A204.1 (cell line): ENCODE results near the gene AGPAT1.

Experiments used
- FAIRE-seq: peaks from 2 replicates; lab custom pipeline; 2012; peaks lifted over from hg19 to GRCh38; lab: Jason Lieb, UNC

Gene AGPAT1

DNA sequence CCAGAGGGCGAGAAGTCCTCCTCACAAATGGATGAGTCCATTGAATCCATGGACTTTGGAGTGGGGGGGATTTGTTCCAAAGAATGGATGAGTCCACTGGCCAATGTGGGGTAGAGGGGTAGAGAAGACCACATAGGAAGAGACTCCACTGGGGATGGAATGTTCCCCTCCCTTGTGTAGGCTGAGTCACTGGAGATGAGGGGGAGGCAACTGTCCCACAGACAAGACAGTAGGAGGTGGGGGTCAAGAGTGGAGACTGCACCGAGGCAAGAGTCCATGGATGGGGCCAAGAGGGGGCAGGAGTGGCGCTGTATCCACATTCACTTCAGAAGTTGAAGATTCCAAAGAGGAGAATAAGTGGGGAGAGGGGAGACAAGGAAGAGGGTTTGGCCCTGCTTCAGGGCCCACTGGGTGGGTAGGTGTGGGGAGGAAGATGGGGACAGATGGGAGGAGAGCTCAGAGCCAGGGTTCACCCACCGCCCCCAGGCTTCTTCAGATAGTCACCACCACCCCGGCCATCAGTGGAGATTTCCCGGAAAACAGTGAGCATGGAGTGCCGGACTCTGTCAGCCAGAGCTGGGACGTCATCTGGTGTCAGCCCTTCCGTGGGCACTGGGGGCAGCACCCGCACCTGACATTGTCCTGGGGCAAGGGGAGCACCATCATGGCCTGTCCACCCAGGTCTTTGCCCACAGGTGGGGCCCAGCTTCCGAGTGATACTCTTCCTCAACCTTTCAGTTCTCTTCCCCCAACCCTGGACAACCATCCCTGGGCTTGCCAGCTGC is 6.9 kb downstream of the AGPAT1 start:
- no peak for FAIRE-seq

DNA sequence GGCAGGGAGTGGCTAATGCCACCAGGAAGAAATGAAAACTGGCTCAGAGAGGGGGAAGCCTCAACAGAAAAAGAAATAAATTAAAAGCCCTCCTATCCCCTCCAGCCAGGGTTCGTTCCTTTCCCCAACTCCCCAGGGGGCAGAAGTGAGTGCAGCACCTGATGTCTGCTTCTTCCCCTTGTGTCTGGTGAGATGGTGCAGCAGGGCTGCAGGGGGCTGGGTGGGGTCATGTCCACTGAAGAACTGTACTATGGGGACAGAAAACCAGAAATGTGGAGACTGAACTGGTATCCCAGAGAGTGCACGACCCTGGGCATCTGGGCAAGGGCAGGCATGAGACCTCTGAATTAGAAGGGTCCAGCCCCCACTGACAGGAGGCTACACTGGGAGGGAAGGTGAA is 7.5 kb downstream of the AGPAT1 start:
- no peak for FAIRE-seq

DNA sequence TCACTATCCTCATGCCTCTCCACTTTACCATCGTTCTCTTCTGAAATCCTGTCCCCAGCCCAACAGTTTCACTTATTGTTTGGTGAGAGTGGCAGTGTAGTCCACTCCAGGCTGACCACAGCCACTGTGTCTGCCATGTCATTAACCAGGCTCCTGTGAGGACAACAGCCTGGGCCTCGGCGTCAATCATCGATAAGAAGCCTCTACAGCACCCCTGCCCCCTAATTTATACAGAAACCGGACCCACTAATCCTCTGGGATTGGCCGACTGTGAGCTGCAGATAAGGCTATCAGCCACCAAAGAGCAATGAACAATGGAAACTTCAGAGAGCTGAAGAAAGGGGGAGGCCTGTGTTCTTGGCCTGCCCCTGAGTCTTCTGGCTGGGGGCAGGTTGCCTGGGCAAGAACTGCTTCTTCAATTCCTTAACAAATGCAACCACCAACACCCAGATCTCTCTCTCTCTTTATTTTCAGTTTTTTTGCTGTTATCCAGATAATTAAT is 8.1 kb downstream of the AGPAT1 start:
- FAIRE-seq = no peak

DNA sequence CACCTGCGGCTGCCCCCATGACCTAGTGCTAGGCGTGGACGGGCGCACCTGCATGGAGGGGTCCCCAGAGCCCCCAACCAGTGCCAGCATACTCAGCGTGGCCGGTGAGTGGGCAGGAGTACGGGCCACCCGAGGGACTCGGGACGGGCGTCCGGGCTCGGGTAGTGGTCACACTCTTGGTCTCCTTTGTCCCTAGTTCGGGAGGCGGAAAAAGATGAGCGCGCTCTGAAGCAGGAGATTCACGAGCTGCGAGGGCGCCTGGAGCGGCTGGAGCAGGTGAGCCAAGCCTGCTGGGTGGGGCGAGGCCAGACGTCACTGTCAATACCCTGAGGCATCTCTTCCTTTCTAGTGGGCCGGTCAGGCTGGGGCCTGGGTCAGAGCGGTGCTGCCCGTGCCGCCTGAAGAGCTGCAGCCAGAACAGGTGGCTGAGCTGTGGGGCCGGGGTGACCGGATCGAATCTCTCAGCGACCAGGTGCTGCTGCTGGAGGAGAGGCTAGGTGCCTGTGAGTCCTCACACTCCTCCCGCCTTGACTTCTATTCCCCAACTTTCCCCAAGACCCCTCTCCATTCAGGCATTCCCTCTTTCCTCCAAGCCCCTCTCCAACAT is 8.6 kb downstream of the AGPAT1 start:
- no peak for FAIRE-seq

DNA sequence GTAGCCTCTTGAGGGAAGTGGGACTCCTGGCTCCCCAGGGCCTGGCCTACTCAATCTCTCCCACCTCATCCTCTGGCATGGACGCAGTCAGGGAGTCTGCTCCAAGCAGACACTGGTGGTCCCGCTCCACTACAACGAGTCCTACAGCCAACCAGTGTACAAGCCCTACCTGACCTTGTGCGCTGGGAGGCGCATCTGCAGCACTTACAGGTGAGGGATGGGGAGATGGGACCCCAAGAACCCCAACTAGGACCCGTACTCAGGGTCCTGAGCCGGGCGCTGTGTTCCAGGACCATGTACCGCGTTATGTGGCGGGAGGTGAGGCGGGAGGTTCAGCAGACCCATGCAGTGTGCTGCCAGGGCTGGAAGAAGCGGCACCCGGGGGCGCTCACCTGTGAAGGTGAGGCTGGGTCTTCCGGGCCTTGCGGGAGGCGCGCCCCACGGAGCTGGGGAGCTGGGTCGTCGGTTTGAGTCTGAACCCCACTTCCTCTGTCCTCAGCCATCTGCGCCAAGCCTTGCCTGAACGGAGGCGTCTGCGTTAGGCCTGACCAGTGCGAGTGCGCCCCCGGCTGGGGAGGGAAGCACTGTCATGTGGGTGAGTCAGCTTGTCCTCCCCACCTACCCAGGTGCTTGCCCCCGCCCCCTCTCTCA is 9.3 kb downstream of the AGPAT1 start:
- FAIRE-seq = no peak

DNA sequence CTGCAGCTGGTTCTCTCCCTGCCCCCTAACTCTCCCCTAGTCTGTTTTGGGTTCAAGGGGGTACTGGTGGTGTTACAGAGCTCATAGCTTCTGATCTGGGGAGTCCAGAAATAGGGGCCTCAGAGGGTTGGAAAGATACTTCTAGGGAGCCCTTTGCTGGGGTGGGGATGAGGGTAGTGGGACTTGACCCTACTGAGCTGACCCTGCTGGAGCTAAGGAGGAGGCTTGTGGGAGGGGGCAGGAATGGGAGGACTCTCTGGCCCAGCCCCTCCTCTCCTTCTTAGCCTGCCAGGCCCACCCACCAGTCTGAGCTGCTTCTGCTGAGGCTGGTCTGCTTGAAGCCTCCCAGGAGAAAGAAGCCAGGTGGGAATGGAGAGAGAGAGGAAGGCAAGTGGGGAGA is 11.6 kb downstream of the AGPAT1 start, which contains the start of gene EGFL8:
EGFL8 (plus strand) TSS at position 301 of the 400 bp plus-strand sequence. CDS start 1,571 bp downstream, outside the sequence.
- no peak for FAIRE-seq

DNA sequence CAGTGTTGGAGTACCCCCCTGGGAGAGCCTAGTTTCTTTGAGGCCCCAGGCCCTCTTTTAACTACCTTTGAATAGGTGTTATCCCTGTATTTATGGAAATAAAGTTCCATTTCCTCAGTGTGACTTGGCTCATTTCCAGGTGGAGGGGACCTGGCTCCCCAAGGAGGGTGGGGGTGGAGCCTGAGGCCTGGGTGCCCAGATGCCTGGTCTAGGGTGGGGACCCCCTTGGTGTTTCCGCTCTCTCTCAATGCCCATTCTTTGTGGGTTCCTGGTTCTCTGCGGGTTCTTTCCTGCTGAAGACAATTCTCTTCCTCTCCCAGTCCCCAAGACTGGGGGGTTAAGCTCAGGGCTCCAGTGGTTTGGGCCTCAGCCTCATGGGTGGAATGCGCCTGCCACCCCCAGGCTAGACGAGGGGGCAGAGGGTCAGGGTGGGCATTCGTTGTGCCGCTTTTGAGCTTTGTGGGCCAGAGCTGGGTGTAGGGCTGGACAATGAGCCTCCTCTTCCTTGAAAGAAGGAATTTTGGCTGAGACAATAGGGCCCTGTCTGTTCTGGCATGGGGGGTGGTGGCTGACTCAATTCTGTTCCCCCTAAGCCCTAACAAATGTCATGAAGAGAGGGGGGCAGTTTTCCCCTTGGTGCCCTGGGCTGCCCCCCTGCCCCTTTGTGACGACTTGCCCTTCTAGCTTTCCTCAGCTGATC is 12.2 kb downstream of the AGPAT1 start:
- no peak for FAIRE-seq

DNA sequence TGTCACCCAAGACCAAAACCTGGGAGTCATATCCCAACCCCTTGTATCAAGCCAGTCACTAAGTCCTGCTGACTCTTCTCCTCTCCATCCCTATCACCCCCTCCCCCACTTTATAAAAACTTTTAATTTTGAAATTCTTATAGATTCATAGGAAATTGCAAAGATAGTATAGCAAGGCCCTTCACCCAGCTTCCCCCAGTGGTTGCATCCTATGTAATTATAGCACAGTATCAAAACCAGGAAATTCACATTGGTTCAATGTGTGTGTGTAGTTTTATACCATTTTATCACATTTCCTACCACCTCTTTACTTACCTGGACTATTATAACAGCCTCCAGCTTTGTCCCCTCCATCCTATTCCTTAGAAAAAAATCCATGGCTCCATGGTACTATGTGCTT is 17.8 kb downstream of the AGPAT1 start:
- FAIRE-seq = no peak

DNA sequence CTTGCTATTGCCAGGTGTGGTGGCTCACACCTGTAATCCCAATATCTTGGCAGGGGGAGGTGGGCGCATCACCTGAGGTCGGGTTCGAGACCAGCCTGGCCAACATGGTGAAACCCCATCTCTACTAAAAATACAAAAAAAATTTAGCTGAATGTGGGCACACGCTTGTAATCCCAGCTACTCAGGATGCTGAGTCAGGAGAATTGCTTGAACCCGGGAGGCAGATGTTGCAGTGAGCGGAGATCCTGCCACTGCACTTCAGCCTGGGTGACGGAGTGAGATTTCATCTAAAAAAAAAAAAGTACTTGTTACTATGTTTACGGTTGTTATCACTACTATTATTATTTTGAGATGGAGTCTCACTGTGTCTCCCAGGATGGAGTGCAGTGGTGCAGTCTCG is 19.0 kb downstream of the AGPAT1 start:
- FAIRE-seq = no peak

DNA sequence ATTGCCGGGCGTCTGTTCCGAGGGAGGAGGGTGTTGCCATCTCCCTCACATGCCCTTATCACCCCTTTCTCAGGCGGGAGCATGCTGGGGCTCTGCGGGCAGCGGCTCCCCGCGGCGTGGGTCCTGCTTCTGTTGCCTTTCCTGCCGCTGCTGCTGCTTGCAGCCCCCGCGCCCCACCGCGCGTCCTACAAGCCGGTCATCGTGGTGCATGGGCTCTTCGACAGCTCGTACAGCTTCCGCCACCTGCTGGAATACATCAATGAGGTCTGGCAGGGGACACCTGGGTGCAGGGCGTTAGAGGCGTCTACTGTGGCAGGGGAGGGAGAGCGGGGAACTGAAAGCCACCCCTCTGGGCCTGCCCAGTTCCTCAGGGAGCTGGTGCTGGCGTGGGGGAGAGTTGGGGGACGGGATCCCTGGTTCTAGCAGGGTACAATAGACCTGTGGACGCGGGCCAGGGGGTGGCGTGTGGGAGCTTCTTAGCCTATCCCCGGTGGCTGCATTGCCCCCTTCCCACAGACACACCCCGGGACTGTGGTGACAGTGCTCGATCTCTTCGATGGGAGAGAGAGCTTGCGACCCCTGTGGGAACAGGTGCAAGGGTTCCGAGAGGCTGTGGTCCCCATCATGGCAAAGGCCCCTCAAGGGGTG is 21.2 kb downstream of the AGPAT1 start:
- no peak for FAIRE-seq

DNA sequence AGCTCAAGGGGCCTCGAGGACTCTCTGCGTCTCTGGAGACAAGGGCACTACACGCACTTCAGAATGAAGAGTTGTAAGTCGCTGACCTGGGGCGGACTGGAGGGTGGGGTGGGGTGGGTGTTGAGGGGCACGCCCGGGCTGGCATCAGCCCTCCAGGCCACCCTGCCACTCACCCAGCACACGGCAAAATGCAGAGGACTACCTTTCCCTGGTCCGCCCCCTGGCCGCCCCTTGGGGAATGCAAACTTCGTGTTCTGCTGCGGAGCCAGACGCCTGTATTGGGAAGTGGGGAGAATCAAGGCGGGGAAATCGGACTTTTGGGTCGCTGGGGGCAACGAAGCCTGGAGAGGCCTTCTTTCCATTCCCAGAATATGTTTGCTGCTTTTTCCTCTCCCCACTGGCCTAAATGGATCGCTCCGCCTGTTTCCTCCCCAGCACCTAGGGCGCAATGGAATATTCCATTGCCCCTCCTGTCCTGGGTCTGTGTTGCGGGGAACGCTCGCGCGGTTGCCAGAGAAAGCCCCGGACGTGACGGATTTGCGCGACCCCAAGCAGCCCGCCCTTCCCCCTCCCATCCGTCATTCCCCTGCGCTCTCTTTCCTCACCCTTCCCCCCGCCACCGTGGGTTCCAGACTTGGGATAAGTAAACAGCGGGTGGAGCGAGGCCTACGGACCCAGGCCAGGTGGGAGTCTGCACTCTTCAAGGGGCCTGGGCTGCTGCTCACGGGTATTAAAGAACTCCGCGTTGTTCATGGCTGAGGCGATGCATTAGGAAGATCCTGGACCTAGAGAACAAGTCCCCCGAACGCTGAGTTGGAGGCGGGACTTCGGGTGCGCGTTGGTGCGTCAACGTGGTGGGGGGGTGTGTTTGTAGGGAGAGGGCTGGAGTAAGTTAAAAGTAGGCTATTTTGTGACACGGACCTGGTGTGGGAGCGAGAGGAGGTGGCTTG is 22.0 kb downstream of the AGPAT1 start, which contains the start of gene PPT2:
PPT2 (plus strand) TSS at position 578 of the 950 bp plus-strand sequence. CDS start 454 bp downstream, outside the sequence.
- FAIRE-seq = no peak

DNA sequence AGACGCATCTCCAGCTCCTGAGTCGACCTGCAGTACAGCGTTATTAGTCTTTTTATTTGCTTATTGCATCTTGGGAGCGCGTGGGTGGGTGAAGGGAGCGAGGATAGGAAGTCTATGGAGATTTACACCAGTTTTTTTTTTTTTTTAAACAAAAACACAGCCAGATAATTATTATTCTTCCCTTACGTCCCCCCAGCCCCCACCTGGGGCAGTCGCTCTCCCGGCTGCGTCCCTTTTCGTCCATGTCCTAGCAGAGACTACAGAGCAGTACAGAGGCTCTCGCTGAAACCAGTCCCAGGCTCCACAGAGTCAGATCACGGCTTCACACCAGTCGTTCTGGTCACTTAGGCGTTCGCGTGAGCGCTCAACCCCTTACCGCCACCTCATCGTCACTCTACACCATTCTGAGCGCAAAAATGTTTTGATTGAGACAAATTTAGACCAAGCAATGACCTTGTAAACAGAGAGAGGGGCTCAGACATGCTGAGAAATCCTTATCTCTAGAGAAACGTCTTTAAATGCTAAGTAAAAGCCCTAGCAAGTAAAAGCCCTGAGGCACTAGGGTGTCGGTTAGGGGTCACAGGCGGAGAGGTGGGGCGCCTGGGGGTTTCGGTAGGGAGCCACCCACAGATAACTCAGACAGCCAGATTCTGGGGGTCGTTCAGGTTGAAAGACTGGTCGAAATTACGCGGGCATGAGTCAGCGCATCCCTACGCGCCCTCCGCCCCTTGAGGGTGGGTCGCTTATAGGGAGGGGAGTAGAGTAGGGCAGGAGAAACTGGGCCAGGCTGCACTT is 22.9 kb downstream of the AGPAT1 start:
- FAIRE-seq = no peak

DNA sequence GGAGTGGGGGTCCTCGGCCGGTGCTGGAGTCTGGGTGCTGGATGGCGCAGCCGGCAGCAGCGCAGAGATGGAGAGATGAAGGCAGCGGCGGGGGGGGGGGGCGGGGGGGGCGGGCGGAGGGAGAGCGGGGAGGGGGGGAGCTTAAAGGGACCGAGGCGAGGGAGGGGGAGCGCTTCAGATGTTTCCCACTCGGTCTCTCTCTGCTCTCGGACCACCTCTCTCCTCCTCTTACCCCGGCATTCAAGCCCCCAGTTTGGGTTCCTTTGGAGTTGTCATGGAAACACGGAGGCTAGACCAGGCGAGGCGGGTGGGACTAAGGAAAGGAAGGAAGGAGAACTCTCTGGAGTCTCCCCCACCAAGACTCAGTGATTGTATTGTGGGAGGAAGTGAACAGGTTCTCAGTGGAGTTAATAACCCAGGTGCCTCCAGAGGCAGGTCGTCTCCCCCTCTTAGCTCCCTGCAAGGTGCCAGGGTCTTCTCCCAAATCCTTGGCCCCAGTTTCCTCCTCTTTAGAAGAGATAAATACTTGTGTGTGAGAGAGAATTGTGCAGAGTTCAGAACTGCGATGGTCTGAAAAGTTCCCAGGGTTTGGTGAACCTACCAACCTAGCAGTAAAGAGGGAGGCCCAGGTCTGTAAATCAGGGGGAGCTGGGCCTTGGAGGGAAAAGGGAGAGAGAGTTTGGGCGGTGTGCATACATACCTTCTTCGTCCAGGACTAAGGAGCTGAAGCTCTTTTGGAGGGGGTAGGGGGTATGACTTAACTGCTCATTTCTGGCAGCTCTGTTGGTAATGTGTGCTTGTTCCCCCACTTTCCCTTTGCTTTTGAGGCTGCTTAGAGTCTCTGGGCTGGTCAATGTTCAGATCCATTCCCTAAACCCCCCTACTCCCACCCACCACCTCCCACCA is 23.8 kb downstream of the AGPAT1 start, which contains the start of gene PRRT1:
PRRT1 (minus strand) TSS at position 77 of the 906 bp plus-strand sequence. CDS start 112 bp downstream, outside the sequence.
- no peak for FAIRE-seq

DNA sequence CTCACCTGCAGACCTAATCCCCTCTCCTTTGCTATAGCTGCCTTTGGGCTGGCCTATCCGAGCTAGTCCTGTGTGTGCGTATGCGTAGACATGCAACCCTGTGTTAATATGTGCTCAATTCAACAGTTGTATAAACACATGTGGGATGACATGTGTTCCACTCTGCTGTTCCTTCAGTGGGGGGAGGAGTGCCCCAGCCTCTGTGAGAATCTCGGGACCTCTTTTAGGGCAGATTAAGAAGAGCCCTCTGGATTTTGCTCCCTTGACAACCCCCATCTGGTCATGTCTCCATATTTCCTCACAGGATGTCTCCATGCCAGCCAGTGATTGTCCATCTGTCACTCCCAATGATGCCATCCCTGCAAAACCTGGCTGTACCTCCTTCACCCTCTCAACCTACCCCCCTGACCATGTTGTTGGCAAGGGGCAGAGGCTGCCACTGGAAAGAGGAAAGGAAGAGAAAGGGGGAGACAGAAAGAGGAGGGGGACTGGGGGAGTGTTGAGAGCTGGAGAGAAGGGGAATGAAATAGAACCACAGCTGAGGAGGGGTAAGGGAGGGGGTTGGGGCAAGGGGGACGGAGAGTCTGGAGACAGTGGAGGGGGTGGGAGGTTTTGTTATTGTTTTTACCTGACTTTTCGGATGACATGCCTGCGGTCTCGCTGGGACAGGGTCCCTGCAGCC is 24.6 kb downstream of the AGPAT1 start:
- no peak for FAIRE-seq

DNA sequence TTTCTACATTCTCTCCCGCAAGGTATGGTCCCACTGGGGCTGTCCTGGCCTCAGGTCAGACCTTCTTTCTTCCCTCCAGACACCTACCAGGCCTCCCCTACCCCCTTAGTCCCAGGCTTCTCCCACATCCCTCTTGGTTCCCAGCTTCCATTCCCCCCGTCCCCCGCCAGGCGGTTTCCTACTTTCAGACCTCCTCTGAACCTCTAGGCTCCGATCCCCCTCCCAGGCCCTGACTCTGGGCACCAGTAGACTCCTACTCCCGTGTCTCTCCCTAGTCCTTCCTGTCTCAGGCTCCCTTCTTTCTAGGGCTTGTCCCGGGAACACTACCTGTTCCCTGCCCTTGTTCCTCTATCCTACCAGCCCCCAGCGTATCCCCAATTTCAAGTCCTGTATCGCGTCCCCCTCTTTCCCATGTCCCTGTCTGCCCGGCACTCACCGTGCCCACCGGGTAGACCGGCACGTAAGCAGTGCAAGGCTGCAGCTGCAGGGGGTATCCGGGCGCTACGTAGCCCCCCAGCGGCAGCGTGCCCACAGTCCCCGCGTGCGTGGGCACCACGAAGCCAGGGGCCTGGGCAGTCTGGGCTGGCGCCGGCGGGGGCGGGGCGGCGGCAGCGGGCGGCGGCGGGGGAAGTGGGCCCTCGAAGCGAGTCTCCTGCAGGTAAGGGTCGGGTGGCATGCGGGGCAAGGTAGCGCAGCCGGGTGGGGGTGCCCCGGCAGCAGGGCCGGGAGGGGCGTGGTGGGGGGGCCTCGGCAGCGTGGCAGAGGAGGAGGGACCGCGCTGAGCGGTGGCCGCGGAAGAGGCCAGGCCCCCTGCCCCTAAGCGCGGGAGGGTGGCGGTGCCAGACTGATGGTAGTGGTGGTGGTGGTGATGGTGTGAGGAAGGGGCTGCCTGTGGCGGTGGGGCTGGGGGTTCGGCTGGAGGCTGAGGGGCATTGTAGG is 25.7 kb downstream of the AGPAT1 start:
- FAIRE-seq = no peak

DNA sequence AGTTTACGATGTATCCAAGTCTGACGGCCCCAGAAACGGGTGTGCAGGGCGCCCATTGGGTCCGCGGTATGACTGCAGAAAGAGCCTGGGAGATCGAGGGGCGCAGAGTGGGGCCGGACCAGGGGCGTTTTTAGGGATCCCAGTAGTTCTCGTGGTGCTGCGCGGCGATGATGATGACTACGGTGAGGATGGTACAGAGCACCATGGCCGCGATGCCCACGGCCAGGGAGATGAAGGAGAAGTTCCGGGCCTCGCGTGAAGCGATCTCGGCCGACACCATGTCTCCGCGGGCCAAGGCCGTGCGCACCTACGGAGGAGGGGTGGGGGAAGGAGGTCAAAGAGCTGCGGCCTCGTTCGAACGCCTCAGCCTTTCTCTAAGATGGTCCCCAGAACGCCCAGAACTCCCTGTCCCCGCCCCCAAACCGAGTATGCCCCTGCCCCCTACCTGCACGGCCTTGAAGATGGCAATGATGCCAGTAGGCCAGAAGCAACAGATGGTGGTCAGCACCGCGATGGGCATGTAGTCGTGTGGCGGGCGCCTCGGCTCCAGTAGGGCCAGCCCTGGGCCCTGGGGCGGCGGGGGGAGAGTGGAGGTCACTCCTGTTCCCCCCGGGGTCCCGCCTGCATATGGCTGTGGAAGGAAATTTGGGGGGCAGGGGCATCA is 26.7 kb downstream of the AGPAT1 start:
- FAIRE-seq = no peak
